NCI-H2081 treated with DMSO at 0.1 percent for 48 hours (cell line): ENCODE measurements around the gene ZNF646.

Experiments
- DNase-seq: peaks from one replicate; lab custom pipeline; 2025; lab: John Stamatoyannopoulos, UW

Gene ZNF646

GRCh38 chr16:31130899-31131298 is 56.7 kb downstream of the ZNF646 start:
- DNase-seq = no peak

GRCh38 chr16:31131416-31131815 is 57.2 kb downstream of the ZNF646 start:
- no peak for DNase-seq

GRCh38 chr16:31131841-31132271 is 57.6 kb downstream of the ZNF646 start:
- no peak for DNase-seq

GRCh38 chr16:31132303-31132979 is 58.2 kb downstream of the ZNF646 start:
- DNase-seq = no peak

- DNase-seq = no peak
These were observed 58.9 kb downstream of the ZNF646 start for GRCh38 chr16:31133046-31133501.
